GM19025 (cell line): ENCODE measurements around the gene LIMK2.

Source experiments
- ATAC-seq: cut with Tn5 transposase; IDR thresholded peaks from one replicate; pipeline ENCODE4 v1.9.1; 2021; ENCODE audit warnings: mild to moderate bottlenecking, low read depth, moderate library complexity; ENCODE audit not compliant: unreplicated experiment

Gene LIMK2

GRCh38 chr22:31326877-31327276 is 114.8 kb downstream of the LIMK2 start:
- ATAC-seq = no peak

- no peak for ATAC-seq
These were observed 115.9 kb downstream of the LIMK2 start for GRCh38 chr22:31327806-31328543.

- ATAC-seq = no peak
These were observed 116.5 kb downstream of the LIMK2 start for GRCh38 chr22:31328544-31328960.

- no peak for ATAC-seq
These were observed 116.9 kb downstream of the LIMK2 start for GRCh38 chr22:31329029-31329428.
